ENCODE results near the gene ZBTB46. TPM values are rescaled to one million over a fixed set of nuclear protein-coding genes. Genes with fewer than 3 reads are reported as not detected.

Gene ZBTB46
- total RNA-seq, 1 experiment from 2014 or later: 2.5 TPM

GRCh38 chr20:63835021-63835858, 4.2 kb upstream of the ZBTB46 start:
- peak overlapping the region; percentile 73 for H3K27ac Mint-ChIP-seq (ENCODE audit: unreplicated experiment)
- peaks cover 28% of the 10 kb centered on the region for H3K36me3 Mint-ChIP-seq (ENCODE audit: insufficient read depth, unreplicated experiment)
- H3K9me3 Mint-ChIP-seq (ENCODE audit: low read depth, unreplicated experiment): no peaks in the 10 kb centered on the region
- H3K27me3 Mint-ChIP-seq (ENCODE audit: unreplicated experiment): peaks cover 33% of the 10 kb centered on the region
- CTCF ChIA-PET: interaction anchor here (0.8 to 1.2 kb wide), 2 partner anchors 30 to 297 kb away, joined by 3 read pairs; partner anchors contain the start of gene TPD52L2
- peak overlapping the region; percentile 3 for H3K4me3 Mint-ChIP-seq (ENCODE audit: low read depth, unreplicated experiment)
- intact Hi-C loops (cut with micrococcal nuclease; ENCODE audit: unreplicated experiment): no loop called here
- H3K4me1 Mint-ChIP-seq (ENCODE audit: low read depth, unreplicated experiment): peaks cover 17% of the 10 kb centered on the region
- peak; percentile 98 for DNase-seq
- no TSS peak for BruUV-seq (replicated peaks)
- no peak for TF ChIP-seq CTCF (IDR thresholded peaks at IDR 0.05; ENCODE audit: unreplicated experiment)

GRCh38 chr20:63834491-63834880, 3.4 kb upstream of the ZBTB46 start:
- intact Hi-C loops (cut with micrococcal nuclease; ENCODE audit: unreplicated experiment): no loop called here
- no peak for TF ChIP-seq CTCF (IDR thresholded peaks at IDR 0.05; ENCODE audit: unreplicated experiment)
- Mint-ChIP-seq H3K36me3 (ENCODE audit: insufficient read depth, unreplicated experiment) (peaks cover 35% of the 10 kb centered on the region), H3K4me3 (ENCODE audit: low read depth, unreplicated experiment) (peak overlapping the region; percentile 3), H3K27ac (ENCODE audit: unreplicated experiment) (peak overlapping the region; percentile 73), H3K9me3 (ENCODE audit: low read depth, unreplicated experiment) (no peaks in the 10 kb centered on the region), H3K27me3 (ENCODE audit: unreplicated experiment) (peaks cover 36% of the 10 kb centered on the region), H3K4me1 (ENCODE audit: low read depth, unreplicated experiment) (peaks cover 25% of the 10 kb centered on the region)
- DNase-seq: no peak
- CTCF ChIA-PET: interaction anchor here (0.8 to 1.2 kb wide), 2 partner anchors 31 to 296 kb away, joined by 3 read pairs; partner anchors contain the start of gene TPD52L2
- BruUV-seq (replicated peaks): no TSS peak

- BruUV-seq (replicated peaks): no TSS peak
- no peak for TF ChIP-seq CTCF (IDR thresholded peaks at IDR 0.05; ENCODE audit: unreplicated experiment)
- Mint-ChIP-seq H3K4me3 (ENCODE audit: low read depth, unreplicated experiment) (no peak overlapping the region), H3K27me3 (ENCODE audit: unreplicated experiment) (peaks cover 42% of the 10 kb centered on the region), H3K4me1 (ENCODE audit: low read depth, unreplicated experiment) (peaks cover 26% of the 10 kb centered on the region), H3K36me3 (ENCODE audit: insufficient read depth, unreplicated experiment) (peaks cover 35% of the 10 kb centered on the region), H3K27ac (ENCODE audit: unreplicated experiment) (peak overlapping the region; percentile 73), H3K9me3 (ENCODE audit: low read depth, unreplicated experiment) (no peaks in the 10 kb centered on the region)
- DNase-seq: no peak
- CTCF ChIA-PET: interaction anchor here (1.2 kb wide), 1 partner anchor 31 kb away, joined by 3 read pairs; the partner anchor contains the start of gene TPD52L2
- intact Hi-C loops (cut with micrococcal nuclease; ENCODE audit: unreplicated experiment): no loop called here
Measured at GRCh38 chr20:63833776-63834490, 2.9 kb upstream of the ZBTB46 start.

- CTCF ChIA-PET: no interaction called here
- Mint-ChIP-seq H3K27ac (ENCODE audit: unreplicated experiment) (no peak overlapping the region), H3K4me1 (ENCODE audit: low read depth, unreplicated experiment) (peaks cover 26% of the 10 kb centered on the region), H3K27me3 (ENCODE audit: unreplicated experiment) (peaks cover 60% of the 10 kb centered on the region), H3K36me3 (ENCODE audit: insufficient read depth, unreplicated experiment) (peaks cover 35% of the 10 kb centered on the region), H3K9me3 (ENCODE audit: low read depth, unreplicated experiment) (no peaks in the 10 kb centered on the region), H3K4me3 (ENCODE audit: low read depth, unreplicated experiment) (peak overlapping the region; percentile 52)
- intact Hi-C loops (cut with micrococcal nuclease; ENCODE audit: unreplicated experiment): no loop called here
- DNase-seq: peak; percentile 54
- BruUV-seq (replicated peaks): no TSS peak
- TF ChIP-seq CTCF (IDR thresholded peaks at IDR 0.05; ENCODE audit: unreplicated experiment): no peak
Measured at GRCh38 chr20:63831993-63832686, 1.1 kb upstream of the ZBTB46 start.

Measured in Calu3 (cell line).